ENCODE data around the gene ANGPT4.
A peak's percentile ranks its signal among the peaks of the same experiment; 100 is the strongest.

The ANGPT4 gene

GRCh38 chr20:865440-865839 lies 50.7 kb downstream of the ANGPT4 start:
- no peak for TF ChIP-seq CTCF (IDR thresholded peaks at IDR 0.05; ENCODE audit: low read depth, low read length)
- DNase-seq (ENCODE audit: extremely low read depth, low read depth), result no peak

- no peak for DNase-seq (ENCODE audit: extremely low read depth, low read depth)
These were observed 55.2 kb downstream of the ANGPT4 start for GRCh38 chr20:860891-861290.

GRCh38 chr20:859751-860231 lies 56.3 kb downstream of the ANGPT4 start:
- no peak for DNase-seq (ENCODE audit: extremely low read depth, low read depth)

More at GRCh38 chr20:860891-861290, 55.2 kb downstream of the ANGPT4 start:
- TF ChIP-seq CTCF (IDR thresholded peaks at IDR 0.05; ENCODE audit: low read depth, low read length), result no peak

GRCh38 chr20:858011-858410 lies 58.1 kb downstream of the ANGPT4 start:
- no peak for DNase-seq (ENCODE audit: extremely low read depth, low read depth)

More at GRCh38 chr20:859751-860231, 56.3 kb downstream of the ANGPT4 start:
- TF ChIP-seq CTCF (IDR thresholded peaks at IDR 0.05; ENCODE audit: low read depth, low read length), result no peak

GRCh38 chr20:856361-856775 lies 59.8 kb downstream of the ANGPT4 start:
- no peak for TF ChIP-seq CTCF (IDR thresholded peaks at IDR 0.05; ENCODE audit: low read depth, low read length)
- peak; percentile 29 for DNase-seq (ENCODE audit: extremely low read depth, low read depth)

More at GRCh38 chr20:858011-858410, 58.1 kb downstream of the ANGPT4 start:
- no peak for TF ChIP-seq CTCF (IDR thresholded peaks at IDR 0.05; ENCODE audit: low read depth, low read length)

GRCh38 chr20:855466-856360 lies 60.4 kb downstream of the ANGPT4 start:
- DNase-seq (ENCODE audit: extremely low read depth, low read depth), result no peak
- TF ChIP-seq CTCF (IDR thresholded peaks at IDR 0.05; ENCODE audit: low read depth, low read length), result no peak

- DNase-seq (ENCODE audit: extremely low read depth, low read depth), result no peak
- no peak for TF ChIP-seq CTCF (IDR thresholded peaks at IDR 0.05; ENCODE audit: low read depth, low read length)
These were observed 61.5 kb downstream of the ANGPT4 start for GRCh38 chr20:854601-855000.
